Type B pancreatic cell (in vitro differentiated cells): ENCODE data around the gene PSME1. TPM values are rescaled to one million over a fixed set of nuclear protein-coding genes. Genes with fewer than 3 reads are reported as not detected.

Experiments used
- DNase-seq: peaks from one replicate; pipeline ENCODE4 v3.0.0; 2021; ENCODE audit warnings: mixed read lengths; ENCODE audit not compliant: unreplicated experiment; ENCODE audit errors: extremely low spot score
- H3K27ac Mint-ChIP-seq: 2 replicates; pipeline ENCODE4 v1.8.0; 2021; ENCODE audit warnings: mild to moderate bottlenecking, mixed read lengths
- H3K27me3 Mint-ChIP-seq: 2 replicates; pipeline ENCODE4 v1.8.0; 2021; ENCODE audit warnings: mixed read lengths
- H3K36me3 Mint-ChIP-seq: 2 replicates; pipeline ENCODE4 v1.8.0; 2021; ENCODE audit warnings: mixed read lengths
- H3K4me1 Mint-ChIP-seq: one replicate; pipeline ENCODE4 v1.8.0; 2021; ENCODE audit warnings: mixed read lengths; ENCODE audit not compliant: unreplicated experiment
- H3K4me3 Mint-ChIP-seq: 2 replicates; pipeline ENCODE4 v1.8.0; 2021; ENCODE audit warnings: mild to moderate bottlenecking, mixed read lengths
- H3K9me3 Mint-ChIP-seq: 2 replicates; pipeline ENCODE4 v1.8.0; 2021; ENCODE audit warnings: mixed read lengths
- total RNA-seq: library from RNA; stranded (reverse); gene quantifications from 2 replicates; pipeline ENCODE4 v1.2.1, GENCODE V29; 2021; ENCODE audit warnings: low replicate concordance
- TF ChIP-seq, protein P1 (sequence below): fragments of 200-600 bp; sonication (generic); conservative IDR thresholded peaks from 2 replicates; pipeline ENCODE4 v1.5.0; 2021; ENCODE audit warnings: antibody characterized with exemption, mild to moderate bottlenecking

PSME1 gene
- total RNA-seq, 1 donor from 2014 or later, result 142 TPM

GRCh38 chr14:24113801-24114531 is 22.0 kb upstream of the PSME1 start:
- peaks cover 17% of the 10 kb centered on the region for H3K36me3 Mint-ChIP-seq

GRCh38 chr14:24114532-24115421 is 21.2 kb upstream of the PSME1 start, which contains the start of the genes DCAF11 and NRL:
DCAF11 (plus strand) TSS chr14:24114777; CDS start chr14:24115595, 818 bp downstream.
NRL (minus strand) TSS chr14:24114949; CDS start chr14:24082848, 32,101 bp downstream.
- TF ChIP-seq, protein P1, sequence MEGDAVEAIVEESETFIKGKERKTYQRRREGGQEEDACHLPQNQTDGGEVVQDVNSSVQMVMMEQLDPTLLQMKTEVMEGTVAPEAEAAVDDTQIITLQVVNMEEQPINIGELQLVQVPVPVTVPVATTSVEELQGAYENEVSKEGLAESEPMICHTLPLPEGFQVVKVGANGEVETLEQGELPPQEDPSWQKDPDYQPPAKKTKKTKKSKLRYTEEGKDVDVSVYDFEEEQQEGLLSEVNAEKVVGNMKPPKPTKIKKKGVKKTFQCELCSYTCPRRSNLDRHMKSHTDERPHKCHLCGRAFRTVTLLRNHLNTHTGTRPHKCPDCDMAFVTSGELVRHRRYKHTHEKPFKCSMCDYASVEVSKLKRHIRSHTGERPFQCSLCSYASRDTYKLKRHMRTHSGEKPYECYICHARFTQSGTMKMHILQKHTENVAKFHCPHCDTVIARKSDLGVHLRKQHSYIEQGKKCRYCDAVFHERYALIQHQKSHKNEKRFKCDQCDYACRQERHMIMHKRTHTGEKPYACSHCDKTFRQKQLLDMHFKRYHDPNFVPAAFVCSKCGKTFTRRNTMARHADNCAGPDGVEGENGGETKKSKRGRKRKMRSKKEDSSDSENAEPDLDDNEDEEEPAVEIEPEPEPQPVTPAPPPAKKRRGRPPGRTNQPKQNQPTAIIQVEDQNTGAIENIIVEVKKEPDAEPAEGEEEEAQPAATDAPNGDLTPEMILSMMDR, result no peak
- peaks cover 22% of the 10 kb centered on the region for H3K36me3 Mint-ChIP-seq
- H3K9me3 Mint-ChIP-seq, result no peaks in the 10 kb centered on the region
- peak; percentile 99 for DNase-seq
- H3K4me3 Mint-ChIP-seq, result peak within 1 kb of the TSS; percentile 99
- peaks cover 18% of the 10 kb centered on the region for H3K4me1 Mint-ChIP-seq
- H3K27ac Mint-ChIP-seq, result peak within 1 kb of the TSS; percentile 99
- H3K27me3 Mint-ChIP-seq, result no peaks in the 10 kb centered on the region

More at GRCh38 chr14:24113801-24114531, 22.0 kb upstream of the PSME1 start:
- Mint-ChIP-seq H3K27ac (peak overlapping the region; percentile 99), H3K4me3 (peak overlapping the region; percentile 99), H3K27me3 (no peaks in the 10 kb centered on the region), H3K9me3 (no peaks in the 10 kb centered on the region), H3K4me1 (peaks cover 20% of the 10 kb centered on the region)
- peak; percentile 76 for DNase-seq
- TF ChIP-seq, protein P1, result no peak

GRCh38 chr14:24115422-24116127 is 20.4 kb upstream of the PSME1 start:
- H3K27ac Mint-ChIP-seq, result peak overlapping the region; percentile 99
- no peaks in the 10 kb centered on the region for H3K27me3 Mint-ChIP-seq
- TF ChIP-seq, protein P1, result no peak
- peak overlapping the region; percentile 99 for H3K4me3 Mint-ChIP-seq
- peaks cover 18% of the 10 kb centered on the region for H3K4me1 Mint-ChIP-seq
- DNase-seq, result no peak
- no peaks in the 10 kb centered on the region for H3K9me3 Mint-ChIP-seq
- peaks cover 22% of the 10 kb centered on the region for H3K36me3 Mint-ChIP-seq

- Mint-ChIP-seq H3K9me3 (no peaks in the 10 kb centered on the region), H3K4me1 (peaks cover 18% of the 10 kb centered on the region), H3K27ac (peak overlapping the region; percentile 99), H3K27me3 (no peaks in the 10 kb centered on the region), H3K4me3 (peak overlapping the region; percentile 99), H3K36me3 (peaks cover 22% of the 10 kb centered on the region)
- TF ChIP-seq, protein P1, result no peak
- no peak for DNase-seq
Observed at GRCh38 chr14:24116128-24116814, 19.7 kb upstream of the PSME1 start.

DNA sequence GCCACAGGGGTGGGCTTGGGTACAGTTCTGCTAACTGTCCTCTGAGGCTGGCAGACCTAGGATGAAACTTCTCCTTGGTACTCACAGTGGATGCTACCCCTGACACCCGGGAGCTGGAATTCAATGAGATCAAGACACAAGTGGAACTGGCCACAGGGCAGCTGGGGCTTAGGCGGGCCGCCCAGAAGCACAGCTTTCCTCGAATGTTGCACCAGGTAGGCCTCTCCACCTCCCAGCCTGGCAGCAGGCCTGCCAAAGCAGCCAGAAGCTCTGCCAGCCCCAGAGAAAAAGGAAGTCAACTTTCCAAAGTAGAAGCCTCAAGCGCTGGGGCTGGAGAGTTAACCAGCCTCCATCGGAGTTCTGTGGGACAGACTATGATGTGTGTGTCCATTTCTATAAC is 18.8 kb upstream of the PSME1 start:
- Mint-ChIP-seq H3K36me3 (peaks cover 22% of the 10 kb centered on the region), H3K4me3 (peak overlapping the region; percentile 99), H3K27me3 (no peaks in the 10 kb centered on the region), H3K9me3 (no peaks in the 10 kb centered on the region), H3K4me1 (peaks cover 18% of the 10 kb centered on the region), H3K27ac (no peak overlapping the region)
- TF ChIP-seq, protein P1, result no peak
- DNase-seq, result no peak
